ENCODE data around the gene LMAN2. TPM values are rescaled to one million over a fixed set of nuclear protein-coding genes. Genes with fewer than 3 reads are reported as not detected.

Gene LMAN2
- total RNA-seq, 1 donor from 2014 or later, result 103 TPM

GRCh38 chr5:177393990-177394389 is 42.5 kb upstream of the LMAN2 start:
- Histone ChIP-seq H3K4me2 (ENCODE audit: low read length) (no peak overlapping the region), H3K36me3 (ENCODE audit: insufficient read depth, low read length) (no peaks in the 10 kb centered on the region), H3K9me3 (ENCODE audit: insufficient read depth, low read depth, low read length) (no peaks in the 10 kb centered on the region), H2AFZ (ENCODE audit: low read depth, low read length) (no peak overlapping the region), H4K20me1 (ENCODE audit: insufficient read depth, low read length) (peaks cover 11% of the 10 kb centered on the region), H3K4me3 (ENCODE audit: insufficient read depth, low read depth, low read length) (no peak overlapping the region), H3K27ac (ENCODE audit: low read depth, low read length) (no peak overlapping the region), H3K4me1 (ENCODE audit: insufficient read depth, low read length) (peaks cover 13% of the 10 kb centered on the region), H3K27me3 (ENCODE audit: insufficient read depth, low read length) (peaks cover 6% of the 10 kb centered on the region), H3K9ac (ENCODE audit: low read length) (no peak overlapping the region), H3K79me2 (ENCODE audit: insufficient read depth, low read length) (no peaks in the 10 kb centered on the region)
- Mint-ChIP-seq H3K4me3 (ENCODE audit: unreplicated experiment) (no peak overlapping the region), H3K27me3 (ENCODE audit: low read depth, unreplicated experiment) (peaks cover 44% of the 10 kb centered on the region), H3K27ac (ENCODE audit: unreplicated experiment) (no peak overlapping the region), H3K36me3 (ENCODE audit: low read depth, unreplicated experiment) (no peaks in the 10 kb centered on the region), H3K9me3 (ENCODE audit: unreplicated experiment) (no peaks in the 10 kb centered on the region), H3K4me1 (ENCODE audit: low read depth, unreplicated experiment) (peaks cover 15% of the 10 kb centered on the region)
- no peak for DNase-seq (ENCODE audit: low read depth)
- FAIRE-seq, result no peak
- TF ChIP-seq EZH2 (IDR thresholded peaks at IDR 0.05; ENCODE audit: insufficient read depth, low read length) (no peak), CTCF (IDR thresholded peaks at IDR 0.05; ENCODE audit: insufficient read depth, low read depth, low read length) (no peak)

GRCh38 chr5:177393206-177393765 is 41.8 kb upstream of the LMAN2 start:
- Histone ChIP-seq H3K4me2 (ENCODE audit: low read length) (no peak overlapping the region), H3K27ac (ENCODE audit: low read depth, low read length) (no peak overlapping the region), H3K4me3 (ENCODE audit: insufficient read depth, low read depth, low read length) (no peak overlapping the region), H3K36me3 (ENCODE audit: insufficient read depth, low read length) (no peaks in the 10 kb centered on the region), H3K9ac (ENCODE audit: low read length) (no peak overlapping the region), H2AFZ (ENCODE audit: low read depth, low read length) (no peak overlapping the region), H3K27me3 (ENCODE audit: insufficient read depth, low read length) (peaks cover 6% of the 10 kb centered on the region), H3K4me1 (ENCODE audit: insufficient read depth, low read length) (peaks cover 19% of the 10 kb centered on the region), H3K79me2 (ENCODE audit: insufficient read depth, low read length) (no peaks in the 10 kb centered on the region), H3K9me3 (ENCODE audit: insufficient read depth, low read depth, low read length) (no peaks in the 10 kb centered on the region), H4K20me1 (ENCODE audit: insufficient read depth, low read length) (peaks cover 17% of the 10 kb centered on the region)
- Mint-ChIP-seq H3K9me3 (ENCODE audit: unreplicated experiment) (peaks cover 1% of the 10 kb centered on the region), H3K27me3 (ENCODE audit: low read depth, unreplicated experiment) (peaks cover 40% of the 10 kb centered on the region), H3K4me3 (ENCODE audit: unreplicated experiment) (no peak overlapping the region), H3K27ac (ENCODE audit: unreplicated experiment) (no peak overlapping the region), H3K4me1 (ENCODE audit: low read depth, unreplicated experiment) (peaks cover 22% of the 10 kb centered on the region), H3K36me3 (ENCODE audit: low read depth, unreplicated experiment) (no peaks in the 10 kb centered on the region)
- DNase-seq (ENCODE audit: low read depth), result no peak
- TF ChIP-seq CTCF (IDR thresholded peaks at IDR 0.05; ENCODE audit: insufficient read depth, low read depth, low read length), result no peak
- TF ChIP-seq EZH2 (IDR thresholded peaks at IDR 0.05; ENCODE audit: insufficient read depth, low read length), result no peak
- no peak for FAIRE-seq

DNA sequence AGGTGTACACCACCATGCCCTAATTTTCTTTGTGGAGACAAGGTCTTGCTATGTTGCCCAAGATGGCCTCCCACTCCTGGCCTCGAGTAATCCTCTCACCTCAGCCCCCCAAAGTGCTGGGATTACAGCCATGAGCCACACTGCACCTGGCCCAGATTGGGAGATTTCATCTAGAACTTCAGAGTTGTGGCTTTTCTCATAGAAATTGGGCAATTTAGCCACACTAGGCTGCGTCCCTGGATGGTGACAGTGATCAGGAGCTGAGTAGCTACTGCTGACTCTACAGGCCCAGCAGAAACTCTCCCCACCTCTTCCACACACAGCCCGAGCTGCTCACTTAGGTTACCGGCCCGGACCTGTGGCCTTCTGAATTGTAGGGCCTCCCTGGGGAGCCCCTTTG is 41.3 kb upstream of the LMAN2 start:
- no peak for FAIRE-seq
- TF ChIP-seq EZH2 (IDR thresholded peaks at IDR 0.05; ENCODE audit: insufficient read depth, low read length) (no peak), CTCF (IDR thresholded peaks at IDR 0.05; ENCODE audit: insufficient read depth, low read depth, low read length) (no peak)
- Histone ChIP-seq H3K4me3 (ENCODE audit: insufficient read depth, low read depth, low read length) (no peak overlapping the region), H3K4me2 (ENCODE audit: low read length) (no peak overlapping the region), H3K4me1 (ENCODE audit: insufficient read depth, low read length) (peaks cover 19% of the 10 kb centered on the region), H4K20me1 (ENCODE audit: insufficient read depth, low read length) (peaks cover 17% of the 10 kb centered on the region), H3K36me3 (ENCODE audit: insufficient read depth, low read length) (no peaks in the 10 kb centered on the region), H2AFZ (ENCODE audit: low read depth, low read length) (no peak overlapping the region), H3K79me2 (ENCODE audit: insufficient read depth, low read length) (no peaks in the 10 kb centered on the region), H3K27me3 (ENCODE audit: insufficient read depth, low read length) (peaks cover 6% of the 10 kb centered on the region), H3K27ac (ENCODE audit: low read depth, low read length) (no peak overlapping the region), H3K9ac (ENCODE audit: low read length) (no peak overlapping the region), H3K9me3 (ENCODE audit: insufficient read depth, low read depth, low read length) (no peaks in the 10 kb centered on the region)
- Mint-ChIP-seq H3K27ac (ENCODE audit: unreplicated experiment) (no peak overlapping the region), H3K4me3 (ENCODE audit: unreplicated experiment) (no peak overlapping the region), H3K36me3 (ENCODE audit: low read depth, unreplicated experiment) (no peaks in the 10 kb centered on the region), H3K27me3 (ENCODE audit: low read depth, unreplicated experiment) (peaks cover 42% of the 10 kb centered on the region), H3K9me3 (ENCODE audit: unreplicated experiment) (peaks cover 1% of the 10 kb centered on the region), H3K4me1 (ENCODE audit: low read depth, unreplicated experiment) (peaks cover 23% of the 10 kb centered on the region)
- no peak for DNase-seq (ENCODE audit: low read depth)

Data from astrocyte (in vitro differentiated cells and primary cell).